Left renal cortex interstitium (tissue), 4 donors: Measurements from ENCODE around the gene TUSC2. TPM values are rescaled to one million over a fixed set of nuclear protein-coding genes. Genes with fewer than 3 reads are reported as not detected.

ENCODE experiments used
- DNase-seq, 4 donors: peaks; one replicate each; pipeline ENCODE4 v3.0.0-alpha.2; 2013; ENCODE audit warnings: low read depth in 4 of 4, low spot score in 2 of 4, missing footprints in 1 of 4
- polyA plus RNA-seq, 4 donors: library from polyadenylated mRNA; unstranded; fragments of 120-200 nt; gene quantifications; one replicate each; pipeline ENCODE4 v1.2.1, GENCODE V29; 2013; ENCODE audit not compliant: insufficient read length in 4 of 4

The TUSC2 gene
- polyA plus RNA-seq, 4 donors: 23.8 to 32.6 (median 25.6) TPM

DNA sequence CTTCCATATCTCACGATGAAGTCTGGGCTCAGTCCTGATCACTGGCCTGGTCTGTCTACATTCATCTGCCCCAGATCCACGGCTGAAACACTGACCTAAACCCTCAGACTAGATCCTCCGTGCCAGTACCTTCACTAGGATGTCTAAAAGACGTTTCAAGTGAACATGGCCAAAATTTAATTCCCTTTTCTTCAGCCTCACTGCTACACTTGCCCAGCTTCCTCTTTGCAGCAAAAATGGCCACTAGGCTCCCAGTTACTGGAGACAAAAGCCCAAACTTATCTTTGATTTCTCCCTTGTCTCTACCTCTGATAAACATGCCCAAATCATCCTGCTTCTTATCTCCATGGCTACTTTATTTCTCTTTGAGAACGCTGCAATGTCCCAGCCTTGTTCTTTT, 10.9 kb upstream of the TUSC2 start:
- DNase-seq: no peak

GRCh38 chr3:50337175-50337861, 9.3 kb upstream of the TUSC2 start:
- DNase-seq: peak in 3 of 4 donors; percentile 90 to 96 (median 94)

GRCh38 chr3:50336452-50337174, 8.6 kb upstream of the TUSC2 start:
- no peak for DNase-seq

DNA sequence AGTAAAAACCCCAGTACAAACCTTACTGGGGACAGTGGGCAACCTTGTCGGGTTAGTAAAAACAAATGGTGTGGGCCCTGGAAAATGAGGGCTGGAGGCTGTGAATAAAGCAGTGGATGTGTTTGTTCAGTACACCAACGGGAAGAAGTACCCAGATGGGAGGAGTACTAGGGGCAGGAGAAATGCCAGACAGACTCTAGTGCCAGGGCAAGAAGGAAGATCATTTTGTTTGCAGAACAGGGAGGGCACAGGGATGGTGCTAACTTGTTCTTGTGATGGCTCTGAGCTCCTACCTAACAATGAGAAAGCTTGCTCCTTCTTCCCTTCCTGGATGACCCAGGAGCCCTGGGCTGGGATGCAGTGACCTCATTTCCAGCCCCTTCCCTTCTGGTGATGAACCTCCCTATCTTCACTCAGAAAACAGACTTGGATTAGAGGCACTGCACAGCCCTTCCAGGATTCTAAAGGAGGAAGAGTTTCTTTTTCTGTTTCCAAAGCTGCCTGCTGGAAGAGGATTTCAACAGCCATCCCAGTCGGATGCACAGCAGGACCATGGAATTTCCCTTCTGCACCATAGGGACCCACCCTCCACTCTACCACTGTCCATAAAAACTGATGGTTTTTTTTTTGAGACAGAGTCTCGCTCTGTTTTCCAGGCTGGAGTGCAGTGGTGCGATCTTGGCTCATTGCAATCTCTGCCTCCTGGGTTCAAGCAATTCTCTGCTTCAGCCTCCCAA, 6.5 kb upstream of the TUSC2 start:
- DNase-seq: no peak

DNA sequence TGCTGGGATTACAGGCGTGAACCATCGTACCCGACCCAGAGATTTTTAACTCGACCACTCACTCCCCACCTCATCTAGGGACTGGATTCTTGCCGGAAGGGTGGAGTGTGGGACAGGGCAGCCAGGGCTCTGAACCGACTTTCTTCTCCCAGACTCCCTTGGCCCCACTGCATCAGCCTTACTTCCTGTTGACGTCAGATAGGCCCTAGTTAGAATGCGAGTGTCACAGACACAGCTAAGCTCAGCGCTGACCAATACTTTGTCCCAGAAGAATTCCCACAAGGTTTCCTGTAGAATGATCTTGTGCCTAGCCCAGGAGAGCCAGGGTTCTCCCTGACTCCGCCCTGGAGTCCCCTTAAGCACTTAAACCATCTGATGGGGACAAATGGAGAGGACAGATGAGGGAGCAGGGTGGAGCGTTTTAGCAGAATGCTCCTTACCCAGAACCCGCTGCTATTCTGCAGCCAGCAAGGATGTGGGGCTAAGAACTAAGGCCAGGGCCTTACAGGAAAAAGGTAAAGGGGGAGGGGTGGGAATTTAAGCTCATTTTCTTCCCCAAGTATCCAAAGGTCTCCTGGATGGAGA, 5.8 kb upstream of the TUSC2 start:
- DNase-seq: no peak

DNA sequence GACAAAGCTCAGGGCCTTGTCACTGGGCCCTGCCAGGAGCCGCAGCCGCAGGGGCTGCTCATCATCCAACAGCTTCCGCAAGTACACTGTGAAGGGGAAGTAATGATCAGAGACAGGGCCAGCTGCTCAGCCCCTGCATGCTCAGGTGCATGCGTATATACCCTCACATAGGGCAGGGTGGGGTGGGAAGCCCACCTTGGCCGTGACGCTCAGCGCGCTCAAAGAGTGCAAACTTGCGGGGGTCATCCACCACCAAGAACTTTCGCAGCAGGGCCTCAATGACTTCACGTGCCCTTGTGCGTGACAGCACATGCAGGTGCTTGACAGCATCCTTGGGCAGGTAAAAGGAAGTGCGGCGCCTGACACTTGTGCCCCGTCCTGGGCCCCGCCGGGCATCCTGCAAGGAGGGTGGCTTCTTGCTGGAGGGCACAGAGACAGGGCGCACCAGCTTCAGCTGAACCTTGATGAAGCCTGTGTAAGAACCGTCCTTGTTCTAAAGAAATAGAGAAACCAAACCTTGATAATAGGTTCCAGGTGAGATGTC, 3.4 kb upstream of the TUSC2 start:
- DNase-seq: no peak

- no peak for DNase-seq
Measured at GRCh38 chr3:50330330-50330729, 2.3 kb upstream of the TUSC2 start.

- no peak for DNase-seq
Measured at GRCh38 chr3:50327129-50327528, 894 bp downstream of the TUSC2 start.

- no peak for DNase-seq
Measured at GRCh38 chr3:50326182-50326541, 1.9 kb downstream of the TUSC2 start.

GRCh38 chr3:50325497-50326181, 2.4 kb downstream of the TUSC2 start:
- DNase-seq: no peak

GRCh38 chr3:50325113-50325480, 2.9 kb downstream of the TUSC2 start:
- DNase-seq: no peak

GRCh38 chr3:50324351-50325112, 3.5 kb downstream of the TUSC2 start:
- DNase-seq: no peak

DNA sequence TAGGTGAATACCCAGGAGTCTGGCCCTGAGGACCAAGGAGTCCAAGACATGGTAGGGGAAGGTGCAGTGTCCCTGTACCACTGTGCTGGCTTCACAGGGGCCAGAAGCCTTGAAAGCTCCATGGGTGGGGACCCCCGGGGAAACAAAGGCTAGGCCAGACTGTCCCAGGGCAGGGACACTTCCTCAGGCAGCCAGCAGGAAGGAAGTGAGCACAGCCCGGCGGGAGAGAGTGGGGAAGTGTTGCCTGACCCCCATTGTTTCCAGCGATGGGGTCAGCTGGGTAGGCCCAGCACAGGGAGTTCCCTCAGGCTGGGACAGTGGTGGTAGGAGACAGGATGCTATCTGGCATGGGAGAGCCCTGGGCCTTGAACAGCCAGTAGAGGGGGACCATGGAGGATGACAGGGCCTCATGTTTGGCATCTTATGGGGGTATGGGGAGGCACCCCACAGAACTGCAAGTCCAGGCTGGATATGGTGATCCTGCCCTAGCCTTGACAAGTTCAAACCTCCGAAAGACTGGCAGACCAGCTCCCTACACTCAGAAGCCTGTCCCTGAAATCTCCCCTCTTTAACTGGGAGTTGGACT, 4.3 kb downstream of the TUSC2 start:
- DNase-seq: no peak

DNA sequence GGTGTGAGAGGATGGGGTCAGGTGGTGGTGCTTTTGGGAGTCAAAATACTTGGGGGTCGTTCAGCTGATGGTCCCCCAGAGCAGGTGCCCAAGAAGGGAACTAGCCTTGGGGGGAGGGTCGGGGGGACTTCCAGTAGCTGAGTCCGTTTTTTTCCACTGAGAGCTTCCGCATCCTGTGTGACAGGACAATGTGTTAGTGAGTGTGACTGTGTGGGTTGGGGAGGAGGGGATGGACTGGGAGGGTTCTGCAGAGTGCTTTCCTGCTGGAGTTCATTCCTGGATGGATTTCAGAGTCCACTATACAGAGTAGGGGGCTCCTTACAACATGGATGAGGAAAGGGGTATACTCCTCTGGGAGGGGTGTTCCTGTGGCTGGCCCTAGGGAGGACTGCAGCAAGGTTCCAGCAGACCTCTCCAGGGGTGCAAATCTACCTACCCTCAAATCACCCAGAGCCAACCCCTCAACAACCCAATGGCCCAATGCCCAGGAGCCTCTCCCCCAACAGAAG, 4.9 kb downstream of the TUSC2 start:
- no peak for DNase-seq

GRCh38 chr3:50322386-50323091, 5.5 kb downstream of the TUSC2 start, which contains the start of gene HYAL2:
Gene HYAL2 (minus strand): TSS chr3:50322745. CDS start chr3:50320489, 2,256 bp downstream.
- no peak for DNase-seq

DNA sequence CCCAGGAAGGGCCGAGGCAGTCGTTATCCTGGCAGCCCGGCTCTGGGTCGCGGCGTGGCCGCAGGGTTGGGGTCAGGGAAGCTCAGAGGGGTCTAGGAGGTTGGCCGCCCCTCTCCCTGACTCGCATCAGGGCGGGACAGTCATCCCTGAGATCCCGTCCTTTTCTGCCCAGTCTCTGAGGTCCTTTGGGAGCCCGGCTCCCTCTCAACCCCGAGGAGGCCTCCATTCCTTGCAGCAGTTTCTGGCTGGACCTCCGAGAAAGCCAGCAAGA, 6.0 kb downstream of the TUSC2 start:
- DNase-seq: no peak

- DNase-seq: peak; percentile 81 to 90 (median 86)
Measured at GRCh38 chr3:50321336-50322114, 6.5 kb downstream of the TUSC2 start.

DNA sequence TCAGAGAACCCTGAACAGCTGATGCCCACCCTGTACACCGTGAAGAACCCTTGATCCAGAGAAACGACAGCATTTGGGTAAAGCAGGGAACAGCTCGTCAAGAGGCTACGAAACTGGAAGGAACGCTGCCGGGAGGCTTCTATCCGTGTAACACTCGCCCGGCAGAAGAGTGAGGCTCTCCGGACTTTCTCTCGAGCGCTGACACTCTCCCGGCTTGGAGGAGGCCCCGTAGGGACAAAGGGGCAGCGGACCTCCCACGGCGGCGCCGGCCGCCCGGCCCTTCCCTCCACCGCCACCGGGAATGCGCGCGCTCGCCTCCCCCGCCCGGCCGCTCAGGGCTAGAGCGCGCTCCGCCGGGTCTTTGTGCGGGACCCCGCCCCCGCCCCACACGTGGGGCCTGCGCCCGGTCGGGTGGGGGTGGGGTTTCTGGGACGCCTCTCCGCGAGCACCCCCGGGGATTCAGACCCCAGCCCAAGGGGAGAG, 7.1 kb downstream of the TUSC2 start:
- no peak for DNase-seq
